Endothelial cell of umbilical vein (primary cell): ENCODE data around the gene PDAP1. TPM values are rescaled to one million over a fixed set of nuclear protein-coding genes. Genes with fewer than 3 reads are reported as not detected.

Experiments
- BruUV-seq: library from RNA; stranded (reverse); fragments of 400-500 nt; replicated peaks from 2 replicates; lab custom pipeline; 2021; lab: Mats Ljungman, UMichigan
- CTCF ChIA-PET: fragments of 300-600, 350-600 bp; sonication (Branson Sonifier 250); formaldehyde crosslinking; loops from one replicate; lab custom pipeline; 2021; ENCODE audit warnings: antibody characterized with exemption, inconsistent platforms; lab: Charles Lee
- POLR2A ChIA-PET: fragments of 300-600, 350-600 bp; sonication (Branson Sonifier 250); formaldehyde crosslinking; loops from one replicate; lab custom pipeline; 2021; ENCODE audit warnings: antibody characterized with exemption, inconsistent platforms; lab: Charles Lee
- DNase-seq: peaks from one replicate; pipeline ENCODE4 v3.0.0-alpha.2; 2011; ENCODE audit warnings: low read depth, low spot score
- FAIRE-seq: peaks from 2 replicates; lab custom pipeline; 2011; peaks lifted over from hg19 to GRCh38; lab: Jason Lieb, UNC
- H2AFZ ChIP-seq: 2 replicates; pipeline ENCODE4 v1.6.0; 2012; ENCODE audit warnings: low read depth, low read length, control low read depth, inconsistent platforms
- H3K27ac ChIP-seq: 2 replicates; pipeline ENCODE4 v1.5.1; 2011; ENCODE audit warnings: low read depth, mild to moderate bottlenecking, control low read depth, low read length, moderate library complexity; ENCODE audit not compliant: insufficient read depth
- H3K27me3 ChIP-seq, 2 experiments: 2 replicates each; pipeline versions ENCODE4 v1.6.0 to v1.6.1; 2011; ENCODE audit warnings: low read length in 2 of 2, mixed read lengths in 1 of 2; ENCODE audit not compliant: control insufficient read depth in 2 of 2, insufficient read depth in 2 of 2
- H3K36me3 ChIP-seq, 2 experiments: 2 replicates in 1 of 2; 3 replicates in 1 of 2; pipeline ENCODE4 v1.5.1; 2011; ENCODE audit warnings: low read length in 2 of 2, mild to moderate bottlenecking in 1 of 2, moderate library complexity in 1 of 2; ENCODE audit not compliant: control insufficient read depth in 2 of 2, insufficient read depth in 2 of 2; ENCODE audit errors: extremely low read depth in 1 of 2
- H3K4me1 ChIP-seq: 3 replicates; pipeline ENCODE4 v1.5.1; 2011; ENCODE audit warnings: mild to moderate bottlenecking, low read length; ENCODE audit not compliant: control insufficient read depth, insufficient read depth; ENCODE audit errors: extremely low read depth
- H3K4me2 ChIP-seq: 2 replicates; pipeline ENCODE4 v1.6.1; 2011; ENCODE audit warnings: low read length, control low read depth, mixed read lengths; ENCODE audit not compliant: insufficient read depth
- H3K4me3 ChIP-seq, 3 experiments: fragments of 200-600 bp in 1 of 3; sonication (generic), shearing (Covaris generic) in 1 of 3; replicated peaks in 1 of 3; 2 replicates each; pipeline ENCODE4 v1.5.1; 2011 to 2016; ENCODE audit warnings: control low read depth in 3 of 3, low read length in 3 of 3, mild to moderate bottlenecking in 2 of 3, inconsistent platforms in 1 of 3, low read depth in 1 of 3, moderate library complexity in 1 of 3; ENCODE audit not compliant: insufficient read depth in 1 of 3
- H3K79me2 ChIP-seq: 2 replicates; pipeline ENCODE4 v1.6.0; 2012; ENCODE audit warnings: low read length, inconsistent platforms; ENCODE audit not compliant: control insufficient read depth, insufficient read depth
- H3K9ac ChIP-seq: replicated peaks from 2 replicates; pipeline ENCODE3; 2011; ENCODE audit warnings: low read length, control low read depth; ENCODE audit not compliant: insufficient read depth; ENCODE audit errors: extremely low read depth
- H3K9me1 ChIP-seq: replicated peaks from 3 replicates; pipeline ENCODE4 v1.6.0; 2011; ENCODE audit warnings: mild to moderate bottlenecking, low read length; ENCODE audit not compliant: control insufficient read depth, insufficient read depth; ENCODE audit errors: extremely low read depth
- H3K9me3 ChIP-seq: replicated peaks from 2 replicates; pipeline ENCODE4 v1.5.1; 2012; ENCODE audit warnings: low read length, inconsistent platforms; ENCODE audit not compliant: control insufficient read depth, insufficient read depth
- H4K20me1 ChIP-seq: replicated peaks from 2 replicates; pipeline ENCODE3; 2011; ENCODE audit warnings: mild to moderate bottlenecking, low read length; ENCODE audit not compliant: control insufficient read depth, insufficient read depth; ENCODE audit errors: extremely low read depth
- EZH2 ChIP-seq: IDR thresholded peaks from 2 replicates; pipeline ENCODE4 v1.6.1; 2012; ENCODE audit warnings: borderline replicate concordance, low read depth, mild to moderate bottlenecking, moderate library complexity, low read length, inconsistent platforms; ENCODE audit not compliant: severe bottlenecking
- FOS ChIP-seq: IDR thresholded peaks from 2 replicates; pipeline ENCODE4 v1.6.1; 2011; ENCODE audit warnings: mild to moderate bottlenecking, low read length, moderate library complexity, borderline replicate concordance; ENCODE audit not compliant: insufficient read depth
- GATA2 ChIP-seq: IDR thresholded peaks from 2 replicates; pipeline ENCODE4 v1.7.0; 2011; ENCODE audit warnings: low read depth, mild to moderate bottlenecking, moderate library complexity, mixed read lengths, low read length; ENCODE audit not compliant: insufficient read length, insufficient read depth
- JUN ChIP-seq: IDR thresholded peaks from 2 replicates; pipeline ENCODE4 v1.6.1; 2011; ENCODE audit warnings: borderline replicate concordance, low read depth; ENCODE audit not compliant: insufficient read length, insufficient read depth
- MYC ChIP-seq: IDR thresholded peaks from one replicate; pipeline ENCODE4 v1.6.1; 2011; ENCODE audit warnings: mild to moderate bottlenecking, low read depth, low read length
- POLR2A ChIP-seq: IDR thresholded peaks from 2 replicates; pipeline ENCODE4 v1.6.1; 2012; ENCODE audit warnings: low read depth, mild to moderate bottlenecking, control low read depth, low read length
- POLR2AphosphoS5 ChIP-seq: IDR thresholded peaks from 2 replicates; pipeline ENCODE4 v1.6.1; 2012; ENCODE audit warnings: low read depth, mild to moderate bottlenecking, control low read depth, low read length, moderate library complexity; ENCODE audit not compliant: insufficient read depth
- dilution Hi-C: fragments of 300-500 bp; cut with MboI; formaldehyde crosslinking; loops from one replicate; pipeline ENCODE4 v1.15.0; 2019; ENCODE audit warnings: low sequenced_read_pairs; ENCODE audit not compliant: extremely low pct_ligation_motif_present
- intact Hi-C: fragments of 100-400 bp; cut with micrococcal nuclease; formaldehyde crosslinking; loops from one replicate; pipeline ENCODE4 v1.10.0; 2022
- polyA plus RNA-seq, 4 experiments: library from polyadenylated mRNA; depleted of rRNA in 3 of 4; stranded (reverse) in 3 of 4; unstranded in 1 of 4; fragments of >200 nt; gene quantifications; 2 replicates each; pipeline versions ENCODE4 v1.2.1 to v1.2.3, GENCODE V29; 2011 to 2012; ENCODE audit warnings: missing spikeins in 1 of 4
- total RNA-seq: library from RNA; stranded (reverse); gene quantifications from 2 replicates; pipeline ENCODE4 v1.2.3, GENCODE V29; 2021
- TF ChIP-seq, protein P1 (sequence below), 2 donors: IDR thresholded peaks; 1 replicate in 1 of 2; 2 replicates in 1 of 2; pipeline ENCODE4 v1.5.1; 2011; ENCODE audit warnings: low read length in 2 of 2, mild to moderate bottlenecking in 2 of 2, moderate library complexity in 2 of 2, control low read depth in 1 of 2, inconsistent platforms in 1 of 2, low read depth in 1 of 2; ENCODE audit not compliant: insufficient read depth in 1 of 2; ENCODE audit errors: extremely low read depth in 1 of 2
- TF ChIP-seq, protein P2 (sequence below): IDR thresholded peaks from 2 replicates; pipeline ENCODE4 v1.6.1; 2011; ENCODE audit not compliant: insufficient read depth, insufficient read length

PDAP1 gene
- total and polyA plus RNA-seq, 2 donors (not counting 3 experiments of a cell fraction or from before 2014, with no cell fraction given), result 32.6 to 150 TPM

DNA sequence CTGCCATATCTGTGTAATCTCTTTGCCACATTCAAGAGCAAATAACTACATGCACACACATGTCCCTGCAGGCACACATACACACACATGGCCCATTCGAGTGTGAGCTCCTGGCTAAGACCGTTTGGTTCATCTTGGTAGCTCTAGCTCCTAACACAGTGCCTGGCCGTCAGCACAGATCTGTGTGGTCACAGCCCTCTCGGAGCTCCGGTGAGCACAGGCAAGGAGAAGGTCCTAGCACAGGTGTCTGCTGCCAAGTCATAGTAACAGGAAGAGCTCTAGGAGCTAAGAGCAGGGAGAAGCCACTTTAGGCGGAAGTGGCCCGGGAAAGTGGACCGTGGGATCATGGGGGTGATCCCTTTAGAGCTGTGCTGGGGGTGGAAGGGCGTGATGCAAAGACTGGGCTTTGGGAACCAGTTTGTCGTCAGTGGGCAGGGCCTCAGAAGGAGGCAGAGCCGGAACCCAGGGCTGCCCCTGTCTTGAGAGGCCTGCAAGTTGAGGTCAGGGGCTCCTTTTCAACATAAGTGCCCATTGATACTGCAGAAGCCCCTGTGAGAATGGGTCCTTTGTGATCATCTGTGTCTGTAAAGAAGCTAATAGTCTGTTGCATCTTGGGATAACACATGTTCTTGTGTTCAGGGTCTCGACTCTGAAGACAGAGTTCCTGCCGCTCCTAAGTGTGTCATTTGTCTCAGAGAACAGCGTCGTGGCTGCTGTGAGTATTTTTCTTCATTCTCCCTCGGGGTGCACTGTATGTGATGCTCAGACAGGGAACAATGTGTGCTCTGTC lies 50.5 kb downstream of the PDAP1 start:
- H3K9me1 ChIP-seq, result no peaks in the 10 kb centered on the region
- intact Hi-C loops (no loop called here), dilution Hi-C loops (no loop called here)
- H3K36me3 ChIP-seq, result peaks cover 24 to 33% of the 10 kb centered on the region in 2 experiments
- H3K27me3 ChIP-seq, result no peaks in the 10 kb centered on the region
- ChIA-PET CTCF (no interaction called here), POLR2A (interaction anchor here (0.6 kb wide), 1 partner anchor 19 kb away, joined by 3 read pairs; no protein-coding TSS in a partner anchor)
- H3K27ac ChIP-seq, result no peak overlapping the region
- H3K4me3 ChIP-seq, result no peak overlapping the region
- no peak overlapping the region for H3K4me2 ChIP-seq
- H3K9ac ChIP-seq, result no peak overlapping the region
- no TSS peak for BruUV-seq
- FAIRE-seq (no peak), DNase-seq (no peak)
- H3K4me1 ChIP-seq, result no peaks in the 10 kb centered on the region
- TF ChIP-seq, protein P1, sequence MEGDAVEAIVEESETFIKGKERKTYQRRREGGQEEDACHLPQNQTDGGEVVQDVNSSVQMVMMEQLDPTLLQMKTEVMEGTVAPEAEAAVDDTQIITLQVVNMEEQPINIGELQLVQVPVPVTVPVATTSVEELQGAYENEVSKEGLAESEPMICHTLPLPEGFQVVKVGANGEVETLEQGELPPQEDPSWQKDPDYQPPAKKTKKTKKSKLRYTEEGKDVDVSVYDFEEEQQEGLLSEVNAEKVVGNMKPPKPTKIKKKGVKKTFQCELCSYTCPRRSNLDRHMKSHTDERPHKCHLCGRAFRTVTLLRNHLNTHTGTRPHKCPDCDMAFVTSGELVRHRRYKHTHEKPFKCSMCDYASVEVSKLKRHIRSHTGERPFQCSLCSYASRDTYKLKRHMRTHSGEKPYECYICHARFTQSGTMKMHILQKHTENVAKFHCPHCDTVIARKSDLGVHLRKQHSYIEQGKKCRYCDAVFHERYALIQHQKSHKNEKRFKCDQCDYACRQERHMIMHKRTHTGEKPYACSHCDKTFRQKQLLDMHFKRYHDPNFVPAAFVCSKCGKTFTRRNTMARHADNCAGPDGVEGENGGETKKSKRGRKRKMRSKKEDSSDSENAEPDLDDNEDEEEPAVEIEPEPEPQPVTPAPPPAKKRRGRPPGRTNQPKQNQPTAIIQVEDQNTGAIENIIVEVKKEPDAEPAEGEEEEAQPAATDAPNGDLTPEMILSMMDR (IDR thresholded peaks at IDR 0.05; ENCODE audit: extremely low read depth in 1 of 2, insufficient read depth in 1 of 2, low read depth in 1 of 2, low read length in 2 of 2), result no peak
- TF ChIP-seq JUN (no peak), EZH2 (no peak), POLR2A (no peak), GATA2 (no peak), MYC (no peak), FOS (no peak), POLR2AphosphoS5 (no peak)
- TF ChIP-seq, protein P2, sequence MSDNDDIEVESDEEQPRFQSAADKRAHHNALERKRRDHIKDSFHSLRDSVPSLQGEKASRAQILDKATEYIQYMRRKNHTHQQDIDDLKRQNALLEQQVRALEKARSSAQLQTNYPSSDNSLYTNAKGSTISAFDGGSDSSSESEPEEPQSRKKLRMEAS, result no peak
- H4K20me1 ChIP-seq, result no peaks in the 10 kb centered on the region
- no peak overlapping the region for H2AFZ ChIP-seq
- no peaks in the 10 kb centered on the region for H3K9me3 ChIP-seq
- no peaks in the 10 kb centered on the region for H3K79me2 ChIP-seq
